ENCODE measurements around the gene PCDH9. TPM values are rescaled to one million over a fixed set of nuclear protein-coding genes. Genes with fewer than 3 reads are reported as not detected.

PCDH9 gene
- total and polyA plus RNA-seq, 2 of the 13 experiments (the other 11 are each of a cell fraction or from before 2014, with no cell fraction given) = 0.09 TPM; not detected in 1

DNA sequence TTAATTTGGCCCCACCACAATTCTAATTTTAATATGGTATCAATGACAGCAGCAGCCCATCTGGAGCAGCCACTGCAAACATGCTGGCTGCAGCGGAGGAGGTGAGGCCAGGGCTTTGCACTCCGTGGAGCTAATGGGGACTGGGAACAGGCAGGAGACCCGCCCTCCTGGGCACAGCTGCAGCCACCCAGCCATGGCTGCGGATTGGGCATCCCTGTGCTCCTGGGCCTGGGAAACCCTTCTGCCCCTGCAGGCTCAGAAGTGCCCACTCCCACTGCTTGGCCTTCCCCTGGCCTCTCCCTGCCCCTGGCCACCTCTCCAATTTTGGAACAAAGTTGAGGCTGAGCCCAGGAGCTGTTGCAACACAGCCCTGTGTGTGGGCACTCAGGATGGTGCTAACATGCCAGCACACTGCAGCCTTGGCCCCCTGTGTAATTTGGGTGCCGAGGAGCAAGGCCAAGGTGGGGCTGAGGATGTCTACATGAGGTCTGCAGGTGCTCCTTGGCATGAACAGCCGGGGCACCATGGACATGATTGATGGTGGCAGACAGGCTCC lies 123.6 kb downstream of the PCDH9 start:
- Histone ChIP-seq H3K79me2 (ENCODE audit: insufficient read depth, low read length) (no peaks in the 10 kb centered on the region), H3K27ac (ENCODE audit: extremely low read length, insufficient read depth, low read length) (no peak overlapping the region), H3K4me2 (ENCODE audit: low read depth, low read length) (no peak overlapping the region), H2AFZ (ENCODE audit: low read length) (no peak overlapping the region), H3K4me1 (ENCODE audit: insufficient read depth, low read length) (no peaks in the 10 kb centered on the region), H4K20me1 (ENCODE audit: insufficient read depth, low read length) (no peaks in the 10 kb centered on the region), H3K4me3 (replicated peaks in 1 of 3; ENCODE audit: insufficient read depth in 1 of 3, low read depth in 2 of 3, low read length in 3 of 3) (no peak overlapping the region), H3K27me3 (ENCODE audit: control insufficient read depth in 1 of 2, insufficient read depth in 2 of 2, low read length in 2 of 2) (no peaks in the 10 kb centered on the region), H3K36me3 (replicated peaks in 1 of 2; ENCODE audit: control insufficient read depth in 1 of 2, insufficient read depth in 2 of 2, low read length in 2 of 2) (no peaks in the 10 kb centered on the region), H3K9ac (ENCODE audit: insufficient read depth, low read depth, low read length) (no peak overlapping the region), H3K9me3 (ENCODE audit: low read length) (no peaks in the 10 kb centered on the region)
- TF ChIP-seq FOXA1 (IDR thresholded peaks at IDR 0.05) = no peak
- no peak for TF ChIP-seq FOXA1 (CRISPR knock-in tag; IDR thresholded peaks at IDR 0.05)
- no peak for TF ChIP-seq ZNF460 (CRISPR knock-in tag; IDR thresholded peaks at IDR 0.05; ENCODE audit: borderline replicate concordance)
- TF ChIP-seq ZFP36 (IDR thresholded peaks at IDR 0.05; ENCODE audit: borderline replicate concordance, low read depth, low read length, partially characterized antibody) = no peak
- no peak for TF ChIP-seq MBNL3 (CRISPR knock-in tag; conservative IDR thresholded peaks at IDR 0.05)
- TF ChIP-seq, protein P1, sequence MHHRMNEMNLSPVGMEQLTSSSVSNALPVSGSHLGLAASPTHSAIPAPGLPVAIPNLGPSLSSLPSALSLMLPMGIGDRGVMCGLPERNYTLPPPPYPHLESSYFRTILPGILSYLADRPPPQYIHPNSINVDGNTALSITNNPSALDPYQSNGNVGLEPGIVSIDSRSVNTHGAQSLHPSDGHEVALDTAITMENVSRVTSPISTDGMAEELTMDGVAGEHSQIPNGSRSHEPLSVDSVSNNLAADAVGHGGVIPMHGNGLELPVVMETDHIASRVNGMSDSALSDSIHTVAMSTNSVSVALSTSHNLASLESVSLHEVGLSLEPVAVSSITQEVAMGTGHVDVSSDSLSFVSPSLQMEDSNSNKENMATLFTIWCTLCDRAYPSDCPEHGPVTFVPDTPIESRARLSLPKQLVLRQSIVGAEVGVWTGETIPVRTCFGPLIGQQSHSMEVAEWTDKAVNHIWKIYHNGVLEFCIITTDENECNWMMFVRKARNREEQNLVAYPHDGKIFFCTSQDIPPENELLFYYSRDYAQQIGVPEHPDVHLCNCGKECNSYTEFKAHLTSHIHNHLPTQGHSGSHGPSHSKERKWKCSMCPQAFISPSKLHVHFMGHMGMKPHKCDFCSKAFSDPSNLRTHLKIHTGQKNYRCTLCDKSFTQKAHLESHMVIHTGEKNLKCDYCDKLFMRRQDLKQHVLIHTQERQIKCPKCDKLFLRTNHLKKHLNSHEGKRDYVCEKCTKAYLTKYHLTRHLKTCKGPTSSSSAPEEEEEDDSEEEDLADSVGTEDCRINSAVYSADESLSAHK (CRISPR knock-in tag; IDR thresholded peaks at IDR 0.05; ENCODE audit: borderline replicate concordance) = no peak
- TF ChIP-seq PITX1 (CRISPR knock-in tag; IDR thresholded peaks at IDR 0.05) = no peak
- no peak for TF ChIP-seq GPN1 (CRISPR knock-in tag; IDR thresholded peaks at IDR 0.05; ENCODE audit: borderline replicate concordance)
- TF ChIP-seq RBM39 (IDR thresholded peaks at IDR 0.05; ENCODE audit: low read depth, low read length, poor library complexity, severe bottlenecking) = no peak
- CTCF ChIA-PET (ENCODE audit: low intra/inter-chr PET ratio, low total read pairs) = no interaction called here
- WGBS (ENCODE audit: low lambda C conversion rate) = 13% methylated on average over 2 of the region's 6 CpGs
- POLR2A ChIA-PET = no interaction called here
- BruUV-seq (replicated peaks) = no TSS peak
- in situ Hi-C loops (cut with HindIII; ENCODE audit: extremely low pct_ligation_motif_present, low pct_unique_long_range_greater_than_20kb) = no loop called here
- FAIRE-seq (no peak), ATAC-seq (no peak), DNase-seq (ENCODE audit: low spot score) (no peak)
- intact Hi-C loops (cut with micrococcal nuclease; ENCODE audit: unreplicated experiment) = no loop called here
